KBM-7 (cell line): ENCODE data around the gene MBTPS1.
A peak's percentile ranks its signal among the peaks of the same experiment; 100 is the strongest.

Experiments
- DNase-seq: peaks from one replicate; pipeline ENCODE4 v3.0.0-alpha.2; 2015
- in situ Hi-C: fragments of 300-500 bp; cut with MboI; formaldehyde crosslinking; loops from 2 replicates; pipeline ENCODE4 v1.14.3; 2020; ENCODE audit warnings: low sequenced_read_pairs, low pct_unique_long_range_greater_than_20kb, mixed read lengths

Gene MBTPS1

GRCh38 chr16:84105948-84106740 lies 10.6 kb downstream of the MBTPS1 start:
- DNase-seq, result no peak
- in situ Hi-C loops, result no loop called here

GRCh38 chr16:84105301-84105815 lies 11.4 kb downstream of the MBTPS1 start:
- no peak for DNase-seq
- in situ Hi-C loops, result no loop called here

- no peak for DNase-seq
- in situ Hi-C loops, result no loop called here
Observed at GRCh38 chr16:84104231-84104630, 12.5 kb downstream of the MBTPS1 start.

GRCh38 chr16:84103678-84104077 lies 13.1 kb downstream of the MBTPS1 start:
- in situ Hi-C loops, result no loop called here
- no peak for DNase-seq

GRCh38 chr16:84098939-84099338 lies 17.8 kb downstream of the MBTPS1 start:
- in situ Hi-C loops, result no loop called here
- DNase-seq, result no peak

GRCh38 chr16:84096447-84097005 lies 20.2 kb downstream of the MBTPS1 start:
- no peak for DNase-seq
- in situ Hi-C loops, result no loop called here

- in situ Hi-C loops, result no loop called here
- no peak for DNase-seq
Observed at GRCh38 chr16:84095466-84095865, 21.3 kb downstream of the MBTPS1 start.

- no peak for DNase-seq
- in situ Hi-C loops, result no loop called here
Observed at GRCh38 chr16:84093879-84094270, 22.9 kb downstream of the MBTPS1 start.

GRCh38 chr16:84093120-84093878 lies 23.4 kb downstream of the MBTPS1 start:
- in situ Hi-C loops, result no loop called here
- no peak for DNase-seq

GRCh38 chr16:84091460-84091859 lies 25.3 kb downstream of the MBTPS1 start:
- in situ Hi-C loops, result no loop called here

GRCh38 chr16:84090211-84090610 lies 26.5 kb downstream of the MBTPS1 start:
- DNase-seq, result no peak

More at GRCh38 chr16:84091460-84091859, 25.3 kb downstream of the MBTPS1 start:
- no peak for DNase-seq

GRCh38 chr16:84088695-84089395 lies 27.9 kb downstream of the MBTPS1 start:
- in situ Hi-C loops, result no loop called here
- no peak for DNase-seq

More at GRCh38 chr16:84090211-84090610, 26.5 kb downstream of the MBTPS1 start:
- in situ Hi-C loops, result no loop called here

GRCh38 chr16:84087466-84088151 lies 29.1 kb downstream of the MBTPS1 start:
- peak; percentile 44 for DNase-seq
- in situ Hi-C loops, result no loop called here

GRCh38 chr16:84087001-84087400 lies 29.7 kb downstream of the MBTPS1 start:
- DNase-seq, result no peak
- in situ Hi-C loops, result no loop called here

- DNase-seq, result no peak
- in situ Hi-C loops, result no loop called here
Observed at GRCh38 chr16:84086341-84086740, 30.4 kb downstream of the MBTPS1 start.

GRCh38 chr16:84085773-84086172 lies 31.0 kb downstream of the MBTPS1 start:
- in situ Hi-C loops, result no loop called here
- peak; percentile 36 for DNase-seq

GRCh38 chr16:84085271-84085667 lies 31.5 kb downstream of the MBTPS1 start:
- DNase-seq, result no peak
- in situ Hi-C loops, result no loop called here

- in situ Hi-C loops, result no loop called here
Observed at GRCh38 chr16:84084570-84085270, 32.0 kb downstream of the MBTPS1 start.

More at GRCh38 chr16:84084570-84085270, 32.0 kb downstream of the MBTPS1 start:
- DNase-seq, result peak; percentile 65
